GM23248 (cell line): Measurements from ENCODE around the gene RBMS1.

Source experiments
- EZH2 ChIP-seq: fragments of 200-600 bp; sonication (generic); IDR thresholded peaks from 2 replicates; pipeline ENCODE4 v1.6.1; 2018; ENCODE audit warnings: antibody characterized with exemption, mild to moderate bottlenecking; ENCODE audit not compliant: insufficient read depth, poor library complexity, severe bottlenecking
- EZH2phosphoT487 ChIP-seq: fragments of 200-600 bp; sonication (generic); IDR thresholded peaks from 2 replicates; pipeline ENCODE4 v1.6.1; 2018; ENCODE audit warnings: antibody characterized with exemption, moderate library complexity, mild to moderate bottlenecking, low read depth; ENCODE audit not compliant: insufficient read depth

DNA sequence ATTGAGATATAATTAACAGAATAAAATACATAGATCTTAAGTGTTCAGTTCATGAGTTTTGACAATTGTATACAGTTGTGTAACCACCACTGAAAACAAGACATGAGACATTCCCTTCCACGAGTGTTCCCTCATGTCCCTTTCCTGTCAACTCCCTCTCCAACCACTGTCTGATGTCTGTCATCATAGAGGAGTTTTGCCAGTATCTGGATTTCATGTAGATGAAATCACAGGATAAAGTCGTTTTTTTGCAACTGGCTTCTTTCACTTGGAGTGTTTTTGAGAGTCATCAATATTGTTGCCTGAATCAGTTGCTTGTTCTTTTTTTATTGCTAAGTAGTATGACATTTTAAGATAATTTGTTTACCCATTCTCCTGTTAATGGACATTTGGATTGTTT lies 52.7 kb downstream of the RBMS1 start:
- TF ChIP-seq EZH2phosphoT487 = no peak
- TF ChIP-seq EZH2 = no peak
